ENCODE measurements around the gene WIPF2.
"Not testable (repeated sequence)": the region's sequence is repeated elsewhere in the genome, so short reads cannot be mapped to it uniquely, and the experiment has no call there.

WIPF2 gene

DNA sequence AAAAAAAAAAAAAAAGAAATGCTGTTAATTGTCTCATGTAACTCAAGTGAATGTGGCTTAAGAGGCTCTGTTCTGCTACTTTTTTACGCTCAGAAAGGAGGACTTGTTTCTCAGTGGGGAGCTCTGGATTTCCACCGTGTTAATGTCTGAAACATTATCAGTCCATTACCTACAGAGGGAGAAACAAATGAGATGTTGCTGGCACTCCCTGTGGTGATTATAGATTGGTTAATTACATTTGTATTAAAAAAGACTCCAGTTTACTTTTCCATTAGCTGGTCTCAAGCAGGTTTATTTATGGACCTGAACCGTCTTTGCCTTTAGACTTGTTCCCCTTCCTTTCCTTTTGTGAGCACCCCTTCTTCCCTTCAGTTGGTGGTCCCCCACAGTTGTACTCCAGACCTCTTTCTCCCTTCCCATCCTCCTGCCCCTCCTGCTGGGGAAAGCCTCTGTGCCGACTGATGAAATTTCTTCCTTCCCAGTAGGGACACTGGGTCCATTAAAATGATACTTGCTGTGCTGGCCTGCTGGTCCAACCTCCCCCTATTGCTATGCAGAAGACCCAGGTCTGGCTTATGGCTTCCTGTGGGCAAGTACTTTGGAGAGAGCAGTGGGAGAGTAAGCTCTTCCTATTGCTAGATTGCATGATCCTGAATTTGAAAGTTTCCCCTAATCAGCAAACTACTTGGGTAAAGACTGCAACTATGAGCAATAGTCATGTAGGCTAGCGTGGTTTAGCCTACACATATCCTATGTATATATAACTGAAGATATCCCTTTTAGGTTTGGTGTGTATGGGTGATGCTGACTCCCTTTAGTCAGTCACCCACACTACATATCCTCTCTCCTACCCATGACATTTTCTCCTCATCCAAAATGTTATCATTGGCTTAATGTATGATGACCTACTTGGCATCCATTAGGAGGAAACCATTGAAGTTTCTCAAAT, 76.7 kb downstream of the WIPF2 start:
- no peak for DNase-seq (ENCODE audit: low read depth)

DNA sequence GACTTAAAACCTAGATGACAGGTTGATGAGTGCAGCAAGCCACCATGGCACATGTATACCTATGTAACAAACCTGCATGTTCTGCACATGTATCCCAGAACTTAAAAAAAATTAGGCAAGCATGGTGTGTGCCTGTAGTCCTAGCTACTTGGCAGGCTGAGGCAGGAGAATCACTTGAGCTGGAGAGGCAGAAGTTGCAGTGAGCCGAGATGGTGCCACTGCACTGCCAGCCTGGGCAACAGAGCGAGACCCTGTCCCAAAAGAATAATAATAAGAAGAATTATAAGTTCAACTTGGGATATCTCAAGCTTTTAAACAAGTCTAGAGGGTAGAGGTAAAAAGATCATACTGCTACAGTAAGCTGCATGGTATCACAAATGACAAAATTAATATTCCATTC, 78.4 kb downstream of the WIPF2 start:
- DNase-seq (ENCODE audit: low read depth): no peak

DNA sequence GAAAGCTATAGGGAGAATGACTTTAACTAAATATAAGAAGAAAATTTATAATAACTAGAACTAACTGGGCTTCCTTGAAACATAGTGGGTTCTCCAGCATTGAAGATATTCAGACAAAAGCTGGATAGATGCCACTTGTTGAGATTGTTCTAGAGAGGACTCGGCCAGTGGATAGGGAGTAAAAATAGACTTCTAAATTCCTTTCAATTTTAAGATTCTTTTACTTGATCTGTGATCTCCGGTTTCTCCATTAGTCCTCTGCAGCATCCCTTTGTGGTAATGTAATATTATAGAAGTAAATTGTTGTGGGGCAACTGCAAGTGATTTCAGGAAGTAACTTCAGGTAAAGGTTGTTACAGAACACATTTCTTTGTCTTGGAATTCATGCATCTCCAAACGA, 79.6 kb downstream of the WIPF2 start:
- DNase-seq (ENCODE audit: low read depth): no peak

DNA sequence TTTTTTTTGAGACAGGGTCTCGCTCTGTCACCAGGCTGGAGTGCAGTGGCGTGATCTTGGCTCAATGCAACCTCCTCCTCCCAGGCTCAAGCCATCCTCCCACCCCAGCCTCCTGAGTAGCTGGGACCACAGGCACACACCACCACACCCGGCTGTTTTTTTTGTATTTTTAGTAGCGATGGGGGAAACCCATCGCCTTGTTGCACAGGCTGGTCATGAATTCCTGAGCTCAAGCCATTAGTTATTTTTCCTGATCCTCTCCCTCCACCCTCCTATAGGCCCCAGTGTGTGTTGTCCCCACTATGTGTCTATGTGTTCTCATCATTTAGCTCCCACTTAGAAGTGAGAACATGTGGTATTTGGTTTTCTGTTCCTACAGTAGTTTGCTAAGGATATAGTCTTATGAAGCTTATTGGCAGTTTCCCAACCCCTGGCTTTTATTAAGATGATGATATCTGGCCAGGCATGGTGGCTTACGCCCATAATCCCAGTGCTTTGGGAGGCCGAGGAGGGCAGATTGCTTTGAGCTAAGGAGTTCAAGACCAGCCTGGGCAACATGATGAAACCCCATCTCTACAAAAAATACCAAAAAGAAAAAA, 80.2 kb downstream of the WIPF2 start:
- not testable (repeated sequence) for DNase-seq (ENCODE audit: low read depth)

DNA sequence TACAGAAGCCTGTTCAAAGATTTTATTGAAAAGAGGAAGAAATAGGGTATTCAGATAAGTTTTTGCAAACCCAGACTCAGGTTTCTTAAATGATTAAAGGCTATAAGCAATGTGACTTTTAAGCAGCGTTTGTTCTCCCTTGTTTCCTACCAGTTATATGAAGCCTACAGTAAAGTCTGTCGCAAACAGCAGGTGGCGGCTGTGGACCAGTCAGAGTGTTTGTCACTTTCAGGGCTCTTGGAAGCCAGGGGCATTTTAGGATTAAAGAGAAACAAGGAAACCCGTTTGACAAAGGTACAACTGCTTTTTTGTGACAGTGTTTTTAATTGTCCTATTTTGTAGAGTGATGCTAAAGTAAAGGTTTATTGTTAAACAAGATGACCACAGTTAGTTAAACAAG, 82.2 kb downstream of the WIPF2 start:
- DNase-seq (ENCODE audit: low read depth): no peak

- DNase-seq (ENCODE audit: low read depth): no peak
Observed at GRCh38 chr17:40303009-40303657, 84.0 kb downstream of the WIPF2 start.

DNA sequence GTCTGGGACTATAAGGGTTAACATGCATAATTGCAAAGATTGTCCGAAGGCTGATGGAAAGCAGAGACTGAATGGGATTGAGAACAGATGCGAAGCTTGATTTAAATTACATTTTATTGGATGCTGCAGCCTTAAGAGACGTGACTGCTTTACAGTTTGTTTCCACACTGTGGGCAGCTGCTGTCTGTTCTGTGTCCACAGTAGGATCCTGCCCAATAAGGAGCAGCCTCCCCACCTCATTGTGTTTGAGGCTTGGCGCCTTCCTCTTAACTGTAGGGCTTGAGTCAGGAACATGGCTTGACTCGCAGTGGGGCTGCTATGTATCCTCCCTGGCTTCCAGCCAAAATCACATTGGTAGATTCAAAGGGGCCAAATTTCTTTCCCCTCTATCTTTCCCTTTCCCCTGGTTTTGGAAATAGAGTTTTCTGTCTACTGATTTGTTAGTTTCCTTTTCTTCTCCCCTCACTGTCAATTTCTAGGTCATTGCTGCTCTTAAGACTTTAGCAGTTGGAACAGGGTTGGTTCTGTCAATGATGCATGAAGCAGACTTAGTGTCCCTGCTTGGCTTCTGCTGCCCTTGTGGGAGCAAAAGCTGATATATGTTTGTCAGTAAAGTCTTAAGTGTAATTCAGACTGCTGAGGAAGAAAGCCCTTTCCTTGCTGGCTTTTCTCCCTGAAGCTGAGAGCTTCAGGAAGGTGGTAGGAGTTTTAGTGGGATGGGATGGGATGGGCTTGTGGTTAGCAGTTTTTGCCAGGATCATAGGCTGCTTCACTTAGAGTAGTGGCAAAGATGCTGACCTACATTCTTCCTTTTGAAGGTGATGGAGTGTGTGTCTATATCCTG, 84.8 kb downstream of the WIPF2 start:
- no peak for DNase-seq (ENCODE audit: low read depth)

DNA sequence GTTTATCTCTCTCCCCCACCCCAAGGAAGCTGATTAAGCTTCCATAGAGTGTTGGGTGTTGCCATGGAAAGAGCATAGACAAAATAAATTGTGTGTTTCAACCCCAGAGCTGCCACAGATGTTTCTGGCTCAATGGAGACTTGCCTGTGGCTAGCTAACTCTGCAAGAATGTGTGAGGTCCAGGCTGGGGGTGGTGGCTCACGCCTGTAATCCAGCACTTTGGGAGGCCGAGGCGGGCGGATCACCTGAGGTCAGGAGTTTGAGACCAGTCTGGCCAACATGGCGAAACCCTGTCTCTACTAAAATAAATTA, 85.4 kb downstream of the WIPF2 start:
- DNase-seq (ENCODE audit: low read depth): not testable (repeated sequence)

- not testable (repeated sequence) for DNase-seq (ENCODE audit: low read depth)
Observed at GRCh38 chr17:40304866-40305265, 85.8 kb downstream of the WIPF2 start.

- no peak for DNase-seq (ENCODE audit: low read depth)
Observed at GRCh38 chr17:40306395-40306794, 87.3 kb downstream of the WIPF2 start.

DNA sequence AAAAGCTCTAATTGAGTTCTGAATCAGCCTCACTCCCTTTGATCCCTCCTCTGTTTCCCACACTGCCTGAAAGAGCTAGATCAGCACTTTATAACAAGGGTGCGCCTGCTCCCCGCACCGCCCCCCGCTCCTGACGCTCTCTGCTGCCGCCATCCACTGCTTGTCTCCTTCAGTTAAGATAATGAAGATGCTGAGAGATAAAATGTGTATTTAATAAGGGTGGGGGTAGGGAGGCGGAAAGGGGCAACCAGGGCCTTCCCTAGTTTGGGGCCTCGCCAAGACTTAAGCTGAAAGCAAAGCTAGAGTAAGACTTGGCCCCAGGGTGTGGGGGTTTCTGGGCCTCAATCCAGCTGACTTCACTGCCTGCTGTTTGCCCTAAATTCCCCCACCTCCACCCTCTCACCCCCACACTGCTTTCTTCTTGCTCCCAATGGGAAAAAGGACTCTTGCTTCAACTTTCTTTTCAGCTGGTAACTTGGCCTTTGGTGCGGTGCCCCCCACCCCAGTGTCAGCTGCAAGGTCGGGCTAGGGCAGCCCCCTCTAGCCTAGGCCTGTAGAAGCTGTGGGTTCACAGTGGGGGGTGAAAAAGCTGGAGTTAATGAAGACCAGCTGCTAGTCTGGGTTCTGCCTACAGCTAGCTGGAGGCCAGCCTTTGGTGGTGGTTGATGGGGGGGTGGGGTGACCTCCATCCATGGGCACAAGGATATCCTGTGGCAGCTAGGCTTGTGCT, 88.1 kb downstream of the WIPF2 start:
- DNase-seq (ENCODE audit: low read depth): no peak

GRCh38 chr17:40307740-40308239, 88.7 kb downstream of the WIPF2 start:
- DNase-seq (ENCODE audit: low read depth): no peak

GRCh38 chr17:40309031-40309948, 90.2 kb downstream of the WIPF2 start, which contains the start of gene RARA:
TSS of gene RARA (plus strand) at chr17:40309180. CDS start at chr17:40331219, 22,039 bp downstream.
- DNase-seq (ENCODE audit: low read depth): no peak

DNA sequence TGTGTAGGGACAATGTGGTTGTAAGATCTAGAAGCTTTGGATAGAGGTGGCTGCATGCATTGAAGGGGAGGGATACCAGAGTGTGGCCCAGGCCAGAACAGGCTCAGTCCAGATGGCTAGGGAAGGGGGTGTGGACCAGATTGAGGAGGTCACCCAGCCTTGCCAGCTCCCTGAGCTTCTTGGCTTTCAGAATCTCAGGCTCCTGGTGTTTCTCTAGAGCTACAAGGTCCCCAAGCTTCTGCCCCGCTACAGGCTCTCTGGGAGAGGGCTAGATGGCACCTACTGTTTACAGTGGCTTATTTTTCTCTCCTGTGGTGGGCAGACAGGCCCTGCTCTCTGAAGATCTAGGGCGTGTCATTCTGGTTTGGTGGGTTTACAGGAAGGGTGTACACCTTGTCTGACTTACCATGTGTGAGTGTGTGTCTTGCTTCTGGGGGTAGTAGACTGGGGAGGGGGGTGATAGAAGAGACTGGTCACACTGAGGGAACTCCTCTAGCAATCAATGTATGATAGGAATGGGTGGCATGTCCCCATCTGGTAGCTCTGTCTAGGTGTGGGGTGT, 90.9 kb downstream of the WIPF2 start:
- DNase-seq (ENCODE audit: low read depth): no peak

- no peak for DNase-seq (ENCODE audit: low read depth)
Observed at GRCh38 chr17:40310882-40311391, 91.8 kb downstream of the WIPF2 start.

- no peak for DNase-seq (ENCODE audit: low read depth)
Observed at GRCh38 chr17:40311575-40311974, 92.5 kb downstream of the WIPF2 start.

GRCh38 chr17:40312131-40312731, 93.1 kb downstream of the WIPF2 start:
- no peak for DNase-seq (ENCODE audit: low read depth)

- no peak for DNase-seq (ENCODE audit: low read depth)
Observed at GRCh38 chr17:40312893-40313667, 94.0 kb downstream of the WIPF2 start.

Measured in stimulated activated CD8-positive, alpha-beta memory T cell treated with anti-CD3 and anti-CD28 coated beads, Interleukin-7, amount 100 ng/mL, for 24 hours (primary cell).